SU-DHL-6 (cell line): ENCODE results near the gene ARHGAP26.

Source experiments
- CTCF ChIP-seq: fragments of 200-600 bp; sonication (generic); IDR thresholded peaks from one replicate; pipeline ENCODE4 v1.5.1; 2017; ENCODE audit warnings: antibody characterized with exemption, mild to moderate bottlenecking, low read length, moderate library complexity; ENCODE audit not compliant: insufficient read depth, poor library complexity, severe bottlenecking
- EZH2phosphoT487 ChIP-seq: fragments of 200-600 bp; sonication (generic), shearing (Covaris generic); conservative IDR thresholded peaks from 2 replicates; pipeline ENCODE4 v1.6.1; 2018; ENCODE audit warnings: mild to moderate bottlenecking, antibody characterized with exemption, low read length, moderate library complexity, mixed read lengths

DNA sequence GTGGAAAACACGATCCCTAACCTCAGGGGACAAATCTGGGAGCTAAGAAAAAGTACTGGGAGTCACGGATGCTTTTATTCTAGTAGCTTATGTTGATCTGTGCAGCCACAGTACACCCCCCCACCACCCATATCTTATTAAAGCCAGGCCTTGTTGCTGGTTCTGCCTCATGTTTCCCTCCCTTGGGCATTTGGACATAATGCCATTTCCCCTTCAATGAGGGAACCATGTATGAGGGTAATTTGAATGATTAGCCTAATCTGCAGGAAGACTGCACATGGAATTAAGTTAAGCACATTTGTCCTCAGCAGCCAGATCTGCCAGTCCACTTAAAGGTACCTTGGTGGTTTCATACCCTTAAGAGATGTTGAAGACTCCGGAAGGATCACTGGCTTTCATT, 102.0 kb downstream of the ARHGAP26 start:
- TF ChIP-seq EZH2phosphoT487 = no peak
- no peak for TF ChIP-seq CTCF
